Sciatic nerve (tissue), 2 donors: ENCODE results near the gene LCN1. TPM values are rescaled to one million over a fixed set of nuclear protein-coding genes. Genes with fewer than 3 reads are reported as not detected.
A peak's percentile ranks its signal among the peaks of the same experiment; 100 is the strongest.

Experiments
- ATAC-seq: fragments of 200-7000 bp; cut with Tn5 transposase; one replicate; pipeline ENCODE4 v1.9.1; 2020; ENCODE audit warnings: mild to moderate bottlenecking, moderate library complexity
- DNase-seq: peaks from one replicate; pipeline ENCODE4 v3.0.0-alpha.2; 2020; ENCODE audit warnings: low spot score
- intact Hi-C: fragments of 100-400 bp; cut with DNase I; formaldehyde crosslinking; loops from one replicate; pipeline ENCODE4 v1.14.2; 2022
- total RNA-seq: library from RNA; stranded (reverse); fragmentation: NEBNext Ultra II Directional; extraction: Animal tissue kit (Norgen Biotek cat#: 25700); gene quantifications from one replicate; pipeline ENCODE4 v1.2.1, GENCODE V29; 2021
- donor health status: DM: no; HTN: no; CAD: no.
- donor health status: DM: no; HTN: no; CAD: no.

LCN1 gene
- total RNA-seq, 1 donor from 2014 or later, result not detected

DNA sequence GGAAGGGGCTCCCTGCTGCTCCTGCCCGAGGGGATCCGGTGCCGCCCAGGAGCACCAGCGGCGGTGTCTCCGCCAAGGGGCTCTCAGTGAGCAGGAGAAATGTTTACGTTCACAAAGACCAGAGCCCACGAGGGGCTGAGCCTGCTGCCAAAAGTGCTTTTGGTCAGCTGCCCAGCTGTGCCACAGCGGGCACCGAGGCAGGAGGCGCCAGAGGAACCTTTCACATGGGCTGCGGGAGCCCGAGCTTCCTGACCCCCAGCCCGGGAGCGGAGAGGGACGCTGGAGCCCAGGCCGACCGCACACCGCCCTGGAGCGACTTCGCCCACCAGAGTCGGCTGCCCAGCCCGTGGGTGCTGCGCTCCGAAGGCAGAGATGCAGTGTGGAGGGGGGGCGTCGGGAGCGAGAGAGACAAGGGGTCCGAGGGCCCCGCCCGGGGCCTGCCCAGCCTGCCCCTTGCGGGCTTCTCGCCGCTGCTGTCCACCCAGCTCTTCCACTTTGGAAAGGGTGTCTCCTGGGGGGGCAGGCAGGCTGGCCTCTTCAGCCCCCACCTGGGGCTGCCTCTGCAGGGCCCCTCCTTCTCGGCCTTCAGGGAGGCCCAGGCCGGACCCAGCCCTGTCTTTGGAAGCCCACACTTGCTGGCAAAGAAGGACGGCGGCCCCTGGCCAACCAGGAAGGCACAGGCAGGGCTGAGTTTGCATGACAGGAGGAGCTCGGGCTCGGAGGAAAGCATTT lies 33.8 kb upstream of the LCN1 start:
- no peak for DNase-seq
- intact Hi-C loops, result no loop called here

DNA sequence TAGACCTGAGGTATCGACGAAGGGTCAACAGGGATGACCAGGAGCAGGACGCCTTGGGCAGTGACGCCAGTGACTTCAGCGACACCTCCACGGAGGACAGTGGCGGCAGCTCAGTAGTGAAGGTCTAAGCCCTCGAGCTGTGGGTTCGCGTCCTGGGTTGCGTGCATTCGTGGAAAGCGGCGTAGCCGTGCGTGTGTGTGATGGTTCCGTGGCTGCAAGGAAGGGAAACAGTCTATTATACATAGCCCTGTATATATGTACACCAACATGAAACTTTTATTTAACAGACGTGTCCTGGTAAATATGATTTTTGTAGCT lies 33.3 kb upstream of the LCN1 start:
- ATAC-seq (no peak), DNase-seq (no peak)
- intact Hi-C loops, result no loop called here

More for the DNA sequence above, 33.8 kb upstream of the LCN1 start:
- ATAC-seq, result no peak

DNA sequence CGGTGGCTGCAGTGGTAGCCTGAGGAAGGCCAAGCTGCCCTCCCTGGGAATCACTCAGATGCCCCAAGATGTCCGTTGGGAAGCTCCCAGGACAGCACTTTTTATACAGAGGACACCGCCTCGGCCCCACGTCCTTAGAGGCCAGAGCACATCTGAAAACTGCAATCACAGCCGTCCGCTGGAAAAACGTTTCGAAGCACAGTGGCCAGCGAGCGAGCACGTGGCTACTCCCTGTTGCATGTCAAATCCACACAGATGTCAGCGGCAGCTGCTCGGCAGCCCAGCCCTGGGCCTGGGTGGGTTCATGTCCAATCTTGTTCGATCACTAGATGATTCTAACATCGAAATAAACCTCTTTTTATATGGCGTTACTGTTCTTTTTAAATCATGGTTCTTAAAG lies 32.7 kb upstream of the LCN1 start:
- ATAC-seq (no peak), DNase-seq (no peak)
- intact Hi-C loops, result no loop called here

DNA sequence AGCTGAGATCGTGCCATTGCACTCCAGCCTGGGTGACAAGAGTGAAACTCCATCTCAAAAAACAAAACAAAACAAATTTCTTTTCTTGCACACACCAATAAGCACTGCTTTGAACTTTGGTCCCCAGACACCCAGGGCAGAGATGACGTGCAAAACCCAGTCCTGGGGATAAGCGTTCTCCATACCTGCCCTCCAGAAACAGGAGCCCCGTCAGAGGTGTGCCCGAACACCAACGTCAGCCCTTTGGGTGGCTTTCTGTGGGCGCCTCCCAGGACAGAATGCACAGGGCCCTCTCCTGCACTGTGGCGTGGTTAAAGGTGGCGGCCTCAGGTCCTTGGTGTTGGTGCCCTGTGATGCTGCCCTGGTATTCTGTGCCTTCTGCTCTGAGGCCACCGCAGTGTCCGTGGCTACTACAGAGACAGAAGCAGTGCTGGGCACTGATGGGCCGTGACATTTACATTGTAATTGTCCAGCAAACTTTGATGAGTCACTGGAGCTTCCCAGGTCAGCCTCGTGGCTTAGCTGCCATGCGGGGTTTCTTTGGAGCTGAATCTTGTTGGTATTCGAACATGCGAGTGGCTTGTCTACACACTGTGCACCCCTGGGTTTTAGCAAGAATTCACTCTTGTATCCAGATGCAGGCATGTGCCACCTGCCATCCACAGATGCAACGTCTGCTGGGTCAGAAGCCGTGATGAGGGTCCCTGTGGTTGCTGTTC lies 31.9 kb upstream of the LCN1 start:
- no peak for DNase-seq
- intact Hi-C loops, result no loop called here
- ATAC-seq, result no peak

DNA sequence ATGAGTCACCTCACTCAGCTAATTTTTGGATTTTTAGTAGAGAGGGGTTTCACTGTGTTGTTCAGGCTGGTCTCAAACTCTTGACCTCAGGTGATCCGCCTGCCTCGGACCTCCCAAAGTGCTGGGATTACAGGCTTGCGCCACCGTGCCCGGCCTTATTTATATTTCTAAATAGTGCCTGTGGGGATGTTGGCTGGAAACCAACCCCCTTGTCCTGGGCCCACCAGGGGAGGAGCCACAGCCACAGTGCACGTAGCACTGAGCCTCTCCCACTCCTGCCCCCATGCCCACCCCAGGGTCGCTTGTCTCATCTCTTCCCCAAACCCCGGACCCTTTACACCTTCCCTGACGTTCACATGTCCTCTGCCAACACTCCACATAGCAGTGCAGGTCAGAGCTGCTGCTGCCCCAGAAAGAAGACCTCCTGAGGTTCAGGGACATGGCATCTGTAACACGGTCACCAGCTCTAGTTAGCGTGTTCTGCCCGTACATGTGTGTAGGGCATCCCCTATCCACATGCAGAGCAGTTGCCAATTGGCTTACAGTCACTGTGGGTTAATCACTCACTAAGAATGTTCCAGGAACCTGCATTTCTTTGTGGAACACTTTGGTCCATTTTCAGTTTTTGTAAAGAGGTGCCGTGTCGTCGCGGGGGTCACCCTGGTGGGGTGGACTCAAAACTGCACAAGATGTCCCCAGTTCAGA lies 30.9 kb upstream of the LCN1 start:
- intact Hi-C loops, result no loop called here
- DNase-seq, result no peak

DNA sequence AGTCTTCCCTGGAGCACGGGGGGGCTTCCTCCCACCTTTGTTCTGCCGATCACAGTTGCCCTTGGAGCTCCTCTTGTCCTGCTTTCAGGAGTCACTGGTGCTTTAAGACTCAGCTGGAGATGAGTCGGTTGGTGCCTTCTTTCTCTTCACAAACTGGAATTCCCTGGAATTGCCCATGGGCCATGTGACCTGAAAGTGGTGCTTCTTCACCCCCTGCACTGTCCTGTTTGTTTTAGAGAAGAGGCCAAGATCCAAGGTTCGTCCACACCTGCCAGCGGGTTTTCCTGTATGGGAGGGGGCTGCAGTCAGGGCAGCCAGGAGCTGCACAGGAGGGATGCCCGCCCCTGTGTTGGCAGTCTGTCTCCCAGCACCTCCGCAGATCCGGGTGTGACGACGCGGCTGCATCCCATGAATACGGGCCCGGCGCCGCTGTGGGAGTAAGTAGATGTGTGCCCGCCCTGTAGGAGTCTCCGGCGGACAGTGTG lies 30.2 kb upstream of the LCN1 start:
- intact Hi-C loops, result no loop called here
- no peak for DNase-seq

More for the DNA sequence above, 30.9 kb upstream of the LCN1 start:
- no peak for ATAC-seq

DNA sequence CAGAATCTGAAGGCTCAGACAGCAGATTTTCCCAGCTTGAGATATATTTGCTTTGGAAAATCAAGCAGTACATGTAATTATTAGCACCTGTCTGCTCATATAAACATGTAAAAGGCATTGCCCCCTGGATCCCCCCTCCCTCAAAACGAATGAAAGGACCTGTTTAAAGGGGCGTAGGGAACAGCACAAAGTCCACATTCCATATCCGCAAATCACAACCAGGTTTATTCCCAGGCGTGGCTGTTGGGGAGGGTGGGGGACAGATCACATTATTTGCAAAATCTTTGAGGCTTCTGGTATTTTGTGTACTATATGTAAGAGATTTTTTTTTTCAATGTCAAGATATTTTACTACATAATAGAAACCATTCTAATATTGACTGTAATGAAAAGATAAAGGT lies 29.5 kb upstream of the LCN1 start:
- DNase-seq, result no peak
- intact Hi-C loops, result no loop called here
- ATAC-seq, result no peak

More for the DNA sequence above, 30.2 kb upstream of the LCN1 start:
- no peak for ATAC-seq

DNA sequence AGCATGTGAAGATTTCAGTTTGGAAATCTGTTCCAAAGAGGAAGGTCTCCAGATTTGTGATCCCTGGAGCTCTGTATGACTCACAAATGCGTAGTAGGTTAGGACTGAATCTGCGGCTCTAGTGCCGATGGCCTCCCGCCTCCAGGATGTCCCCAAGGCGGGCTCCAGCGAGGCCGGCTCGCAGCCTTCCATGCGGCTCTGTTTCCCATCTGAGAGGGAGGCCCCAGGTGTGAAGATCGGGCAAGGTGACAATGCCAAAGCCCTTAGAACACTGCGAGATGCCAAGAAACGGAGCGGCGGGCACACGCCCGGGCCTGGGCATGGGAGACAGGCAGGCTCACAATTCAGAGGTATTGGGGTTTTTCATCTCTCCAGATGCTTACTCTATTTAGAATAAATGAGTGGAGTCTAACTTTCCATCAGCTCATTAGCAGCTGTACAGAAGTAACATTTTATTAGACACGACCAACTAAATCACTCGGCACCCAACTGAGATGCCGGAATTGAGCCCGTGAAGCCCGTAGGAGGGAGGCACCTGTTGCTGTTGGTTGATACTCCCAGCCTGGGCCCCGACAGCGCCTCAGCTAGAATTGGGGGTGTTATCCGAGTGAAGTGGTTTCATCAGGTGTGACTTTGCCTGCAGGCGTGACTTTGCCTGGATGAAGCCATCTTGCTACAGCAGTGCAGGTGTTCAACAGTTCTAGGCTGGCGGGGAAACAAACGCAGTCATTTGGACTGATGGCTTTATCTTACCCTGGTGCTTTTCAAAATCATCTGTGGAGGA lies 28.2 kb upstream of the LCN1 start:
- intact Hi-C loops, result no loop called here
- no peak for ATAC-seq

DNA sequence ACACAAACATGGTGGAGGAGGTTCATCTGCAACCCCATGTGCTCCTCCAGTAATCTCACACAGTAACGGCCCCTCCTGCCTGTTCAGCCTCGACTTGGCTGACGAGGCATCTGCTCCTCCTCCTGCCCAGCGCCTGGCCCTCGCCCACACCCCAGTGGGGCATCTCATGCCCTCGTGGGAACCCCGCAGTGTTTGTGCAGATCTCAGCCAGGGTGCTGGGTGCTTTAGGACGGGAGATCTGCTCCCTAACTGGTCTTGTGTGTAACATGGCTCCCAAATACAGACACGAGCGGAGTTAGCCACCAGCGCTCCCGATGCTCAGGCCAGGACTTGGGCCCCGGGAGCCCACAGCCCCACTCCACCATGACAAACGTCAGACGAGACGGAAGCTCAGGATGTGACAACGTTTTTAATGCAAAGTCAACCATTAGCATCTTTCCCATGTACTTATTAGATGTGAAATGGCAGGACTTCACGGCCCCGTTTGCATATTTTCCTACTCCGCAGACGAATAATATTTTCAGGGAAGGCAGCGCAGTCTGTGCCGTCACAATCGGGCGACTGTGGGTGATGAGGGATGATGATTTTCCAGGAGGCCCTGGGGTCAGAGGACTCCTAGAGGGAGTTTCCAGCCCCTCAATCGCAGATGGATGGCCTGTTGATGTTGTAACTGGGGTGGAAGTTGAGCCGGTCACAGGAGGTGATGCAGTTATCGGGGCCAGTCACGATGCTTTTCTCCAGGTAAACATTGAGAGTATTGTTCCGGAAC lies 26.3 kb upstream of the LCN1 start:
- DNase-seq (peak; percentile 12), ATAC-seq (no peak)
- intact Hi-C loops, result no loop called here

More for the DNA sequence above, 28.2 kb upstream of the LCN1 start:
- DNase-seq, result no peak

DNA sequence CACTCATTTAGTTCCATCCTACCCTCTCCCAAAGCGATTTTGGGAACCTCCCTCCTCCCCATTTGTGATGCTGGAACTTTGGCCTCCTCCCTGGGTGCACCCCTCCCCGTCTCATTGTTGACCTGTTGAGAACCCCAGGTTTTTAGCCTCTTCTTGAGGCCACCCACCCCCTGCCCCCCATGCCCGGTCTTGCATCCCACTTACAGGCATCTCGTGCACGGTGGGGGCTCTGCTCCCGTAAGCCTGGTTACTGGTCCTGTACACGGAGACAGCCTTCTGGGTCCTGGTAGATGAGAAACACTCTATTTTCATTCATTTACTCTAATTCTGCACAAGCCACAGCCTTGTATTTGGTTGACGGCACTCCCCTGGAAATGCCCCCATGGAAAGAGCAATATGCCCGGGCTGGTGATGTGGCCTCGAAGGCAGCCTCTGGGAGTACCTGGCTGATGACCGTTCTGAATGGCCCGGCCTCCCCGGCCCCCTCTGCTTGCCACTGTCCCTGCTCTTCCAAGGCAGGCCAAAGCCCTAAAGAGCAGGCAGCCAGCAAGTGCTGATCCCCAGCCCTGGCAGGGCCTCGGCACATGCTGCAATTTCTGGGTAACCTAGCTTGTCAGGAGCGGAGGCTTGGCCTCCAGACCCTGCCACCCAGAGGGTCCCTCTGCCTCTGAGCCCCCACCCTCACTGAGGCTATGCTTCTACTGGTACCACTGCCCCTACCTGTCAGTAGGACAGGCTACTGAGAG lies 22.7 kb upstream of the LCN1 start:
- intact Hi-C loops, result no loop called here
- ATAC-seq (no peak), DNase-seq (peak; percentile 53)

DNA sequence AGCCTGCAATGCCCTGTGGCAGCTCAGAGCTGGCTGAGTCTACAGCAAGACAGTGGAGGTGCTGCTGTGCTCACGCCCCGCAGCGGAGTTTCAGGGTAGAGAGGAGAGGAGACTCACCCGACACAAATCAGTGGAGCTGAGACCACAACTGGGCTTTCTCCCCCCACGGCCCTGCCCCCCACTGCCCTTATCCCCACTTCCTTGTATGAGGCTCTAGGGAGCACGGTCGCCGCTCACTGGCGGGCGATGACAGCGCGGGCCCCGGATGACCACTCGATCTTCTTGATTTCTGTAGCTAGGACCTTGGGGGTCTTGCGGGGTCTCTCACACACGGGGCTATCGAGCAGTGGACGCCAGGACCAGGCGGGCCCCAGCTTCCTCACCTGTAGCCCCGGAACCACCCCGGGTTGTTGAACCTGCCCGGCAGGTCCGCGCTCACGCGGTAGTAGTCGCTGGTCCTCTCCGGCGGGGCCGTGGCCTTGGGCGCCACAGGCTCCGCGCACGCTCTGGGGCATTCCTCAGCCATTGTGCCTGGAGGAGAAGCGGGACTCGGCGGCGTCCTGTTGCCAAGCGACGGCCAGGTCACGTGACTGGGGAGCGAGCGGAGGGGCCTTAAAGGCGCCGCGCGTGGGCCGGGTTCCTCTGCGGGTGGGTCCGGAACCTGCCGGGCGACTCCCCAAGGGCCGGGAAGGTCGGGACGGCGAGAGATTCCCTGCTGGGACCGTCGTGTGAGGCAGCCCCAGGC lies 21.7 kb upstream of the LCN1 start:
- peak; percentile 99 for DNase-seq
- intact Hi-C loops, result no loop called here
- peak; percentile 95 for ATAC-seq

DNA sequence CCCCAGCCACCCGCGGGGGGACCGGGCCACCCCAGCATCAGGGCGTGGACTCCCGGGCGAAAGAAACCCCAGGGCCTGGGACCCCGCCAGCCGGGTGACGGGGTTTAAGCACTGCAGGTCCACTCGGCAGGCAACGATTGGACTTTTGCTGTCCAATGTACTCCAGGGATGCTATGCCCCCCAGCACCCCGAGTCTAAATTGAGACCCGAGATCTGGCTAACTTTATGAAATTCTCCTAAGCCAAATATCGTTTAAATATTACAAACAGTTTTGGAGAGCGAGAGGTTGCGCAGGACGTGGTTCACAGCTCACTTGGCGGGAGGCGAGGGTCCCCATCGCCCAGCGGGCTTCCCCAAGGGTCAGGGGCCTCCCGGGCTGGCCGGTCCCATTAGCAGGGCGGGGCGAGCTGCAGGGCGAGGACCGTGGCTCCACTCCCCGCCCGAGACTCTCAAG lies 21.1 kb upstream of the LCN1 start:
- intact Hi-C loops, result no loop called here
- ATAC-seq (peak; percentile 48), DNase-seq (no peak)

DNA sequence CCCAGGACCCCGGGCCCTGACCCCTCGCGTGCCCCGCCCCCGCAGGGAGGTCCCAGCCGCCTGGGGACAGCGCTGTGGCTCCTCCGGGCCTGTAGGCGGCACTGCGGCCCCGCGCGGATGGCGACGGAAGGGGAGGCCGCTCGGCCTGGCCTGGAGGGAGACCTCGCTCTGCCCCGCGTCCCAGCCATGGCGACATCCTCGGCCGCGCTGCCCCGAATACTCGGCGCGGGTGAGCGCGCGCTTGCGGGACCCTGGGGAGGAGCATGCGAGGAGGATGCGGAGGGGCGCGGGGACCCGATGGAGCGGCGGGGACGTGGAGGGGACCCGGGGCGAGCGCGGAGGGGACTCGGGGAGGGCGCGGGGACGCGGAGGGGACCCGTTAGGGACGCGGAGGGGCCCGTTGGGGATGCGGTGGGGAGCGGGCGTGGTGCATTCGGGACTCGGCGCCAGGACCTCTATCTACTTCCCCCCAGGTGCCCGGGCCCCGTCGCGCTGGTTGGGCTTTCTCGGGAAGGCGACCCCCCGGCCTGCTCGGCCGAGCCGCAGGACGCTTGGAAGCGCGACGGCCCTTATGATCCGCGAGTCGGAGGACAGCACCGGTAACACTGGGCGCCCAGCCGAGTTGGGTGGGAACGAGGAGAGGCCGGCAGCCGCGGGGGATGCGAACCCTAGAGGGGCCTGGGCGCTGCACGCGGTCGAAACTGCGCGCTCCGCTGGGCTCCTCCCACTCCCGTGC lies 20.5 kb upstream of the LCN1 start, which contains the start of gene MRPS2:
TSS of gene MRPS2 (plus strand) at position 158 of the 736 bp plus-strand sequence. CDS start at position 187, 29 bp downstream.
- peak; percentile 95 for ATAC-seq
- intact Hi-C loops, result no loop called here
- DNase-seq, result peak; percentile 91

DNA sequence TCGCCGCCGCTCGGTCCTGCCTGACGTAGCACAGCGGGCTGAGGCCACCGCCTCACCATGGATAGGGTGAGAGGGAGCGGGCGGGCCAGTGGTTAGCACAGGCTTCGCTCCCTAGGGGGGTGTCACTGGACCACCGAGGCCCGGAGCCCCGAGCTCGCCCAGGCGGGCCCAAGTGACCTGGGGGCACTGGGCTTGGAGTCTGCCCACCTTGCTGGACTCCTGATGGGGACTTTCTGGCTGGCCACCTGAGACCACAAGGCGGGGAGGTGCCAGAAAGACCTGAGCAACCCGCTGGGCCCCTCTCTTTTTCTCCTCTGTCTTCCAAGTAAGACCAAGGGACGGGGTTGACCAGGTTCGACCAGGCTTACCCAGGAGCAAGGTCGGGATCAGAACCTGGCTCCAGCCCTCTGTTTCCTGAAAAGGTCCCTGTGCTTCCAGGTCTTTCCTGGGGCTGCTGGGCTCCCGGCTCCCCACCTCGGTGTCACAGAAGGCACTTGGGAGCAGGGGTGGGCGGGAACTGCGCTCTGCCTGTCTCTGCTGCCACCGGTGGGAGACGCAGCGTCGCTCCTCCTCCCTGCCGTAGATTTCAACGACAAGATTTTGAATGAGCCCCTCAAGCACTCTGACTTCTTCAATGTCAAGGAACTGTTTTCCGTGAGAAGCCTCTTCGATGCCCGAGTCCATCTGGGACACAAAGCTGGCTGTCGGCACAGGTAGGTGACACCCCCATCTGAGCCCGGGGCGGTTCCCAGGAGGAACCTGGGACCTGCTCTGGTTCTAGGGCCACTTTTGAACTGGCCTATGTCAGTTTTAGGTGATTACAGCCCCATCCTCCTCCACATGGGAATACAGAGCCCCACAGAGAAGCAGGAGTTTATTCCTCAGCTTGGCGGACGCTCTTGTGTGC lies 19.7 kb upstream of the LCN1 start:
- intact Hi-C loops, result no loop called here
- peak; percentile 21 for ATAC-seq
- DNase-seq, result no peak

DNA sequence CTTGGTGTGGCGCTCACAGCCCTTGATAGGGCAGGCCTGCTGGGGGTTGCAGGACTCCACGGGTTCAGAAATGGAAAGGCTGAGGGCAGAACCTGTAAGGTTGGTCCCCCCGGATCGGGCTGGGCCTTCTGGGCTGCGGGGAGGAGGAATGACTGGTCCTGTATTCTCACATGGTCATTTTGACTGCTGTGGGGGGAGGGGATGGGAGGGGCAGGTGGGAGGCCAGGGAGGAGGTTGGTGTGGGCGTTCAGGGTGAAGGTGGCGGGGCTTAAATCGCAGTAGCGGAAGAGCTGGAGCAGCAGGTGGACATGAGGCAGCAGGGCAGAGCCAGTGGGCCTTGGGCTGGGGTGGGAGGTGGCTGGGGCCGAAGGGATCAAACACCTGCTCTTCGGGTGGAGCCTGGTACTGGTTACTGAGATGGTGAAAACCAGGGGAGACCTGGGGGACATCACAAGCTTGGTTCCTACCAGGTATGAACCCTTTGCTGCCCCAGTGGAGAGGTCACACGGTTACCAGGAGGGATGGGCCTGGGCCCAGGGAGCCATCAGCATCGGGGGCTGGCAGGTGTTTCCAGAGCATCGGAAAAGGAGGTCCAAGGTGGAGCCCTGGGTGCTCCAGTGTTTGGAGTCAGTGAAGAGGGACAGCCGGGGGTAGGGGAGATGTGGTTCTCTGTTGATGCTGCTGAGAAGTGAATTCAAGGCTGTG lies 18.9 kb upstream of the LCN1 start:
- intact Hi-C loops, result no loop called here
- DNase-seq (no peak), ATAC-seq (no peak)
